ENCODE results near the gene CAV1.
A peak's percentile ranks its signal among the peaks of the same experiment; 100 is the strongest.

CAV1 gene

GRCh38 chr7:116505278-116505677, 19.6 kb upstream of the CAV1 start:
- DNase-seq = no peak

- DNase-seq = no peak
Observed at GRCh38 chr7:116505823-116506222, 19.0 kb upstream of the CAV1 start.

DNA sequence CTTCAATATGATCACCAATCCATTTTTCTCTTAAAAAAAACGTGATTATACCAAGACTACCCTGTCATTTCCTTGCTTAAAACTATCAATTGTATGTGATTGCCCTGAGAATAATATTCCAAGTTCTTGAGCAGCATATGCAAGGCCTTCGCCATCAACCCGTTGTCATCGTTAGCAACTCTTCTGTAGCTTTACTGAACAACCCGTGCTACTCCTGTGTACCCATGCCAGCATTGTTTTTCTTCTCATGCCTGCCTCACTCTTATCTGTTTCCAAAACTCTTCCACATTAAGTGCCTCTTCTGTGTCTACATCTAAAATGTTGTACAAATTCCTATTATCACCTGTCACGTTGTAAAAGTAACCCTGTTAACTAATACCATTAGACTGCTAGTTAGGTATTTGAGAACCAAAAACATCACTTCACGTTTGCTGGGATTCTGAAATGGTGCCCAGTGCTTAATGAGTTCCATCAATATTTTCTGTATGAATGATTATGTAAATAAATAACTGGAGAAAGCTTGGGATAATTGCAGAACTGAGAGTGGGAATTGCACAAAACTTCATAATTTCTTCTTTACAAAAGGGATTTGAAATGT, 14.8 kb upstream of the CAV1 start:
- no peak for DNase-seq

GRCh38 chr7:116510795-116511194, 14.0 kb upstream of the CAV1 start:
- DNase-seq = no peak

- no peak for DNase-seq
Observed at GRCh38 chr7:116511552-116512519, 13.0 kb upstream of the CAV1 start.

GRCh38 chr7:116512520-116513188, 12.2 kb upstream of the CAV1 start:
- no peak for DNase-seq

DNA sequence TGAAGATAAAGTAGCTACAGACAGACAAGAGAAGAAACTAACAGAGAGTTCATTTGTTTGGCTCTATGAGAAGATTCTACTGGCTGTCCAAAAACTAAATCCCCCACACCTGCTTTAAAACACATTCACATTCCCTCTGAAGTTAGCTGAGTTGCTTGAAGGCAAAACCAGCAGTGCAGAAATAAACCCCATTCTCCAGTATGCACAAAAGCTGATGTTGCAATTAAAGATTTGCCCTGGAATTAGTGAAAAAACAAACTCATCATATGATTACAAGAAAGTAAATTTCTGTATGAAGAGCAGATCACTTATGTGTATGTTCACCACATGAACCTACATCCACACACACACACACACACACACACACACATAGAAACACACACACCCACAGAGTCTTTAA, 9.3 kb upstream of the CAV1 start:
- no peak for DNase-seq

DNA sequence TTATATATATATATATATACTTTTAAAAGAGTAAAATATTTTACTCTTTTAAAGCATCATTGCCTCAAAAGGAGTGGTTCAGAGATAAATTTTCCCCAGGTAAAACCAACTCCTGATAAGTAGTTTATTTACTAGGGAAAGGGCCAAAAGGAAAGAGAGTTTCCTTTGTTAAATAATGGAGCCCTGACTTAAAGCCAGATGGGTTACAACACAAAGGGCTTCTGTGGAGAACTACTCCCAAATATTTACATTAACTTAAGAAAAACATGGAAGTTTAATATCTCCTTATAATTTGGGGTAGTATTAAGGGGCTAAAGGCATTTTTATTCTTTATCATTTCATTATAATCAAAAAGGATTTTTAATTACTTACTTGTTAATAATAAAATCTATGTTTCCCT, 8.5 kb upstream of the CAV1 start:
- DNase-seq = no peak

DNA sequence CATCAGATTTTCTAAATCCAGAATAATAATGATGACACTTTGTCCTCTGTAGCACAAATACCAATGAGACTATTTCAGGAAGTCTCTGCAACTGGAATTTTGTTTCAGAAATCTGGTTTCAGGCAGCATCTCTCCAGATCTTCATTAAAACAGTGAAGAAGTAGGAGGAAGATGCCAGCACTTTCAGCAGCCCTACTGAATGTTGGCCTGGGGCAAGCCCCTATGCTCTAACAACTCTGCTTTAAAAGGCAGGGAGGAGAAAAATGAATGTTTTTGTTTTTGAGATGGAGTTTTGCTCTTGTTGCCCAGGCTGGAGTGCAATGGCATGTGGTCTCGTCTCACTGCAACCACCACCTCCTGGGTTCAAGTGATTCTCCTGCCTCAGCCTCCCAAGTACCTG, 7.2 kb upstream of the CAV1 start:
- no peak for DNase-seq

- DNase-seq = no peak
Observed at GRCh38 chr7:116518961-116519360, 5.9 kb upstream of the CAV1 start.

DNA sequence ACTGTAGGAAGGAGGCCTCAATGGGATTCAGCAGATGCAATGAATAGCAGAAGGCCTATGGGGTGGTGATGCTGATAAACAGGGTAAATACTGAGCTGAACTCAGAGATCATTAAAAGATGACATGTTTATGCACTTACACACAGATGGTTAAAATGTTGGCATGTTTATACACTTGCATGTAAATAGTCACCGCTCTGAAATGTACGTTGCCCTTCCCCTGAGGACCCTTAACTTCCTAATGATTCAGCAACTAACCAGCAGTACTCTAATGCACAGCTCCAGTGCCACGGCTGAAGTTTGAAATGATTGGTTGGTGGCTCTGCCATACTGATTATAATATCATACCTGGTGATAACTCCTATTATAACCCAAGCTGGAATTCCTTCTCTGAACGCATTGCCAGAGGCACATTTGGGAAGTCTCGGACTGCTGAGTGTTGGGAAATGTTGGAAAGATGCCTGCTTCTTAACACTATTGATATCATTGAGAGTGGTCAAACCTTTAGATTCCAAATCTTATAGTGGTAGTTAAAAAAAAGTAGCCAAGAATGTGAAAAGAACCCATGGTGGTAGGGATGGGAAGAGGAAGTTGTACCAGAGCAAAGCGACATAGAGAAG, 3.7 kb upstream of the CAV1 start:
- DNase-seq = no peak

- DNase-seq = no peak
Observed at GRCh38 chr7:116522247-116522646, 2.6 kb upstream of the CAV1 start.

DNA sequence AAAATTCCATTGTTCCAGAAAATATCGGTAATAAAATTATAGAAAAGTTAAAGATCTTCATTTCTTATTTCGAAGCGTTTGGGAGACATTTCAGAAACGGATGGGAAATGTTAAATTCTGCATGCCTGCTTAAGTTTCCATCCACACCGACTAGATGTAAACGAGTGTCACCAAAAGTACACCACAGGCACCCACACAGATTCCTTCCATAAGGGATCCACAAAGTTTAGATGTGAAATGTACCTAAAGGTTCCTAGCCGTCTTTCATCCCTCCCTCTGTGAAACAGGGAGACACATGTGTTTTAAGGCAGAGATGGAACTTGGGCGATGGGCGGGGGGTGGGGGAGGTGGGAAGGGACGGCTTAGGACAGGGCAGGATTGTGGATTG, 621 bp upstream of the CAV1 start:
- no peak for DNase-seq

- DNase-seq = no peak
Observed at GRCh38 chr7:116525298-116525912, 569 bp downstream of the CAV1 start.

- DNase-seq = peak; percentile 21
Observed at GRCh38 chr7:116525913-116526861, 1.4 kb downstream of the CAV1 start.

GRCh38 chr7:116526897-116527296, 2.1 kb downstream of the CAV1 start:
- no peak for DNase-seq

DNA sequence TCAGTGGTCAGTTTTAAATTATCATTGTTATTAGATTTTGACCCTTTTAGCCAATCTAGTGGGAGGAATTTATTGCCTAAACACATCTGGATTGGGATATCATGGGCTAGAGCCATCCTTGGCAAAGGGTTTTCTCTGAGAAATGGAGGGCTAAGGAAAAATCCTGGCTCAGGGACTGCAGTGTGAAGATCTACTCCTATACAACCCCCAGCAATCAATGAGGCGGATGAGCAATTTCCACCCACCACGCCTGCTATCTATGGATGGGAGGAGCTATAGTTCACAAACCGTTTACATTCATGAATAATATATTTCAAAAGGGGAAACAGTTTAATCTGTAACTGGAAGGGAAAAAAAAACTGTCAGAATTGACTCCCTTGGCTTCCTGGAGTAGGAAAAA, 2.7 kb downstream of the CAV1 start:
- DNase-seq = no peak

DNA sequence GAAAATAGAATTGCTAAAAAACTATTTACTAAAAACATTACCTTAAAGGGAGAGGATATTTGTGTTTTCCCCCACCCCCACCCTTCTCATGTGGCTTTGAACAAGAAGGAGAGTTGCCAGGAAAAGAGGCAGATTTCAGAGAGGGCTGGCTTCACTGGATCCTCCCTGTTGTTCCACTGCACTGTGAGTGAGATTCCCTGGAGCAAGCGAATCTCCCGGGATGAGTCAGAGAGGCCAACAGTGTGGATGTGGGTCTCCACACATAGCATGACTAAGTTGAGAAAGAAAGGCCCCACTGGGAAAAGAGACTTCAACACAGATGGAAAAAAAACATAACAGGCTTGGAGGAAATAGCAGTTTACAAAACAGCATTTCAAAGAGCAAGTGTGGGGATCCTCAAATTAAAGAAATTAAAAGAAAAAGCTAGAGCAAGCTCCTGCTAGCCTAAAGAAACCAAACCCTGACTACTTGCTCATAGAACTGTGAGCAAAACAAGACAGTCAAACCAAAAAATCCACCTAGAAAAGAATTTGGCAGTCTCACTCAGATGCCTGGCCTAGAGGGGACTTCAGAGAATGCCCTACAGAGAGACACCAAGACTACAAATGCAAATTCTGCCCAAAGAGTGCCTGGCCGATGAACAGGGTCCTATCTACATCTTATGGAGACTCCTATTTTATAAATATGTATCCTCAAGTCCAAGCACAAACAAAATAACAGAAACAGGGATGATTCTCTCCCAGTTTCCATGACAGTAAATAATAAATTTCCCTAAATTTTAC, 3.4 kb downstream of the CAV1 start:
- DNase-seq = no peak

GRCh38 chr7:116529250-116529649, 4.4 kb downstream of the CAV1 start:
- no peak for DNase-seq

GRCh38 chr7:116530107-116530820, 5.4 kb downstream of the CAV1 start:
- DNase-seq = no peak

All from NCI-H146 (cell line).